Stimulated activated CD8-positive, alpha-beta memory T cell treated with anti-CD3 and anti-CD28 coated beads, Interleukin-7, amount 100 ng/mL, for 1 hour (primary cell): Measurements from ENCODE around the gene CDR2L.
"Not testable (repeated sequence)": the region's sequence is repeated elsewhere in the genome, so short reads cannot be mapped to it uniquely, and the experiment has no call there.

Source experiments
- DNase-seq, 2 donors: peaks; one replicate each; pipeline ENCODE4 v3.0.0-alpha.2; 2020; ENCODE audit warnings: low read depth in 2 of 2

The CDR2L gene

DNA sequence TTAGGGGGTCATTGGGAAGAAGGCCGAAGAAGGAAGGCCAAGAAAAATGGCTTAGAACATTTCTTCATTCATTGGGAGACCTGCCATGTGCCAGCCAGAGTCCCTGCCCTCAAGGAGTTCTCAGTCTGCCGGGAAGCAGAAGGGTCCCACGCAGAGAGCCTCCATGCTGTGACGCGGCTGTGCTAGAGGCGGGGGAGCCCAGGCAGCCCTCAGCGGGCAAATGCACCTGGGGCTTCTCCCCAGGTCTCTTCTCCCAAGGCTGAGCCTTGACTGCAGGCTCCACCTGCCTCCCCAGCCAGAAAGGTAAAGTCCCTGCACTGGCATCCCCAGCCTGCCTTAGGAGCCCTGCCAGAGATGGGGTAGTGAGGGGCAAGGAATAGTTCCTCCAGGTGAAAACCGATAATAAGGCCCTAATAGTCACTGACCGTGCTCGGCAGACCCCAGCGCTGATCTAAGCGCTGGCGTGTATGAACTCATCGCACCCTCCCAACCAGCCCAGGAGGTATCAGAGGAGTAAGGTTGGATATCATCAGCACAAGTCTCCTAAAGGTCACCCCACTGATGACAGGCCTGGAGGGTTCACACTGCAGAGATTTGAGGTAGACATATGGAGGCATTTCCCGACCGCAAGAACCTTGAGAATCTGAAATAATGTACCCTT lies 6.0 kb upstream of the CDR2L start:
- no peak for DNase-seq

DNA sequence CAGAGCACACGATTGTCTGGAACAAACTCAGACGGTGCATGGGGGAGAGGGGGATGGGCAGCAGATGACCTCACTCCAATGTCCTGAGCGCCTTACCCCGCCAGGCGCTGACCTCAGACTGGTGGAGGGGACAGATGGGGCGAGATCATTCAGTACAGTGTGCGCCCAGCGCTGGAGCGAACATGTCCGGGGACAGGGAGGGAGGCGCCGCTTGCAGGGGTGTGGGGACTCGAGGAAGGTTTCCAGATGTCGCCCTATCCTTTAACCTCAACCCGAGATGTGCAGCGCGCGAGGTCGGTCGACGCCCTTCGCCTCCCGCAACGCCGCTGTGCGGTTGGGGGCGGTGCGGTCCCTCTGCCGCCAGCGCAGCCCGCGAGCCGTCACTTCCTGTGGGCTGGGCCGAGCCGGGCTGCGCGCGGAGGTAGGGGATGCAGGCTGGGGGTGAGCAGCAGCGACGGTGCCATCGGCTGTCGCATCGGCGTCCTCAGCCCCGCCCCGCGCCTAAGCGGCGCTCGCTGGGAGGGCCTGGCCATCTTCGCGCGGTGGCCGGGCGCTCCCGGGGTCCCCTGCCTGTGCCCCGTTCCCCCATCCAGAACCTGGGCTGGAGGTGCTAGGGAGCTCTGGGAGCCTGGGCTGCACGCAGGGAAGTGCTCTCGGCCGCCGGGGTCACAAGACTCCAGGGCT lies 5.3 kb upstream of the CDR2L start:
- peak; percentile 40 to 46 for DNase-seq

DNA sequence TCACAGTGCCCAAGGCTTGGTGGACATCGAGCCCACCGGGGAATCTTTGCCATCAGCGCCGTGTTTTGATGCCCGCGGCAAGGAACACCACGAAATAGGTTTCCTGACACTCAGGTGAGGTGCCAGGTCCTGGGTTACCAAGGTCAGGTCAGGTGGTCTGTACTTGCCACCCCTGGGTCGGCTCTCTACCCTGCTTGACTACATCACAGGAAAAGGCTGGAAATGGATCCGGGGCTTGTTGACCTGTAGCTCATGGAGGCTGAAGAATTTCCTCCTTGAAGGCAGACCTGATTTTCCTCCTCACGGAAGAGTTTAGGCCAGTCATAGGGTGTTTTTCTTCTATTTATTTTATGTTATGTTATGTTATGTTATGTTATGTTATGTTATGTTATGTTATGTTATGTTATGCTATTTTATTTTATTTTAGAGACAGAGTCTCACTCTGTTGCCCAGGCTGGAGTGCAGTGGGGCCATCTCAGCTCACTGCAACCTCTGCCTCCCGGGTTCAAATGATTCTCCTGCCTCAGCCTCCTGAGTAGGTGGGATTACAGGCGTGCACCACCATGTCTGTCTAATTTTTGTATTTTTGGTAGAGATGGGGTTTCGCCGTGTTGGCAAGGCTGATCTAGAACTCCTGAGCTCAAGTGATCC lies 4.6 kb upstream of the CDR2L start:
- DNase-seq = not testable (repeated sequence)

DNA sequence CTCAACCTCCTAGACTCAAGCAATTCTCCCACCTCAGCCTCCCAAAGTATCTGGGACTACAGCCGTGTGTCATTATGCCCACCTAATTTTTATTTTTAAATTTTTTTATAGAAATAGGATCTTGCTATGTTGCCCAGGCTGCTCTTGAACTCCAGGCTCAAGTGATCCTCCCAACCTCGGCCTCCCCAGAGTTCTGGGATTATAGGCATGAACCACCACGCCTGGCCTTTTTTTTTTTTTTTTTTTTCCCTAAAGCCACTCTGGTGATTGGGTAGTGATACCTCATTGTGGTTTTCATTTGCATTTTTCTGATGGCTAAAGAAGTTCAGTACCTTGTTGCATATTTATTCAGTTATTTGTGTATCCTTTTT lies 1.2 kb upstream of the CDR2L start:
- no peak for DNase-seq

DNA sequence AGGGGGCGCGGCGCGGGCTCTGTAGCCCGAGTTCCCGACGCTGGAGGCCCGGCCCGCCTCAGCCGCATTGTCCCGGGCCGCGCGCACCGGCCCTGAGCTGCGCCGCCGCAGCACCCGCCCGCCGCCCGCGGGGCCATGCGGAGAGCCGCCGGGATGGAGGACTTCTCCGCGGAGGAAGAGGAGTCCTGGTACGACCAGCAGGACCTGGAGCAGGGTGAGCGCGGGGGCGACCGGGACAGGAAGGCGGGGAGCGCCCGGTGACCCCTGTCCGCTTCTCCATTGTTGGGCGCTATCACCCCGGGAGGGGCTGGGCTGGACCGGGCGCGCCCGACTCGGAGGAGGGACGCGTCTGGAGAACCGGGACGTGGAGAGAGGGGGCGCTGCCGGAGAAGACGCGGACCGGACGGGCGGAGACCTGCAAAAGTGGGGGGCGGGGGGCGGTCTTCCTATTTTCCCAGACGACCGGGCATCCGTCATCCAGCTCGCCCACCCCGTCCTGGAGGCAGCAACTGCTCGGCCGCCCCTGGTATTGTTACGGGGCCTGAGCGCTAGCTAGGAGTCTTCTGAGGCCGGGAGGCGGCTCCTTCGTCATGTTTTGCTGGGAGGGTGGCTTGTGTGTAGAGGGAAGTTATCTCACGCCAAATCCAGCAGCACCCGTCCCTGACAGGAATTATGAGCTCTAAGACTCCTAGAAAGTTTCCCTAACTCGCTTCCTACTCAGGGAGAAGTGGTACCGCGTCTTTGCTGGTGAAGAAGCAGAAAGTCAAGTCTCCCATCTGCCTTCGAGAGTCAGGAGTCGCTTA lies 678 bp downstream of the CDR2L start:
- DNase-seq = no peak

DNA sequence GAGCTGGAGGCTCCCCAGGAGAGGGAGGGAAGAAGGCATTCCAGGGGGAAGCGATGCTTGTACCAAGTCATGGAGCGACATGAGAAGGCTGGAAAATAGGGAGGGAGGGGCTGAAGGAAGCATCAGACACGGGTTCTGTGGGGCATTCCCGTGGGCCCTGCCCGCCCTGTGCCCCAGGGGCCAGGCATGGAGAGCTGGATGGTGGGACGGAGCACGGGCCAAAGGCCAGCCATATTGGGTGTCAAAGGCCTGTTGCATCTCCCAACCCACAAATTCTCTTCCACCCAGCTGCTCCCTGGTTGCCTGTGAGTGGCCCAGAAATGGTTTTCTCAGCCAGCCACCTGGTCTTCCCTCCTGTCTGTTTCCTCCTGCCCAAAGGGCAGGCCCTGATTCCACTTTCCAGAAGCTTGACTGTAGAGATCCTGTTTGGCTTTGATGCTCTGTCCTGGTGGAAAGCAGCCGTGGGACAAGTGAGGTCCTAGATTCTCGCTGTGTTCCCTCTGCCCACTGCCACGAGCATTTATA lies 3.2 kb downstream of the CDR2L start:
- no peak for DNase-seq

DNA sequence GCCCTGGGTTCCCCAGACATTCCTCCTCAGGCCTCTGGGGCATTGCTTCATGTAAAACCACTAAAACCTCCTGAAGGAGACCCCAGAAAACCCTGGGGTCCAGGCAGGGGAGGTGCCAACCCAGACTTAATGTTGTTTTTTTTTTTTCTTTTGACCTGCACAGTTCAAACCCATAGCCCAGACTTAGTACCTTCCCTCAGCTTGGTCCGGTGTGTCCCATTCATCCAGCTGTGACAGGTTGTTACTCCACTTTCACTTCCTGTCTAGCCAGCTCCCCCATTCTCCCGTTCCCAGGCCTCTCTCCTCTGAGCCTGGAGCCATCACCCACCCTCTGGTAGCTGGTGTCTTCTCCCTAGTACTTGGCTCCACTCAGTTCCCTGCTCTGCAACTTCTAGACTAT lies 4.8 kb downstream of the CDR2L start:
- no peak for DNase-seq

DNA sequence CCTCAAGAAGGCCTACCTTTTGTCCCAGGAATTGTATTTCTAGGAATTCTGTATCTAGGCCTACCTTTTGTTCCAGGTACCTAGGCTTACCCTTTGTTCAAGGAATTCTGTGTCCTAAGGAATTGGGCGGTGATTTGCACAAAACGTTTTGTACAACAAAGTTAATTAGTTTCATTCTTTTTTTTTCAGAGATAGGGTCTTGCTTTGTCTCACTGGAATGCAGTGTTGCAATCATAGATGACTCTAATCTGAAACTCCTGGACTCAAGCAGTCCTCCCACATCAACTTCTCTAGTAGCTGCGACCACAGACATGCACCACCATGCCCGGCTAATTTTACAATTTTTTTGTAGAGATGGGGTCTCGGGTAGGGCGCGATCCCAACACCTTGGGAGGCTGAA lies 7.0 kb downstream of the CDR2L start:
- no peak for DNase-seq

DNA sequence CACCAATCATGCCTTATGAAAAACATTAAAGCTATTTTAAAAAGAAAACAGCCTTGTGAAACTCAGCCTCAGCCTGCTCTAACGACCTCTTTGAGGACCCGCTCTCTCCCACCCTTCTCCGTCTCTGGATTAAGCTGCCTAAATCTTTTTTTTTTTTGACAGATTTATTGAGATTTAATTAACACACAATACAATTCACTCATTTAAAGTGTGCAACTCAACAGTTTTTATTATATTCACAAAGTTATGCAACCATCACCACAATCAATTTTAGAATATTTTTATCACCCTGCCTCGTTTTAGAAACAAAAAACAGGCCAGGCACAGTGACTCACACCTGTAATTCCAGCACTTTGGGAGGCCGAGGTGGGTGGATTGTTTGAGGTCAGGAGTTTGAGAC lies 8.4 kb downstream of the CDR2L start:
- DNase-seq = no peak

DNA sequence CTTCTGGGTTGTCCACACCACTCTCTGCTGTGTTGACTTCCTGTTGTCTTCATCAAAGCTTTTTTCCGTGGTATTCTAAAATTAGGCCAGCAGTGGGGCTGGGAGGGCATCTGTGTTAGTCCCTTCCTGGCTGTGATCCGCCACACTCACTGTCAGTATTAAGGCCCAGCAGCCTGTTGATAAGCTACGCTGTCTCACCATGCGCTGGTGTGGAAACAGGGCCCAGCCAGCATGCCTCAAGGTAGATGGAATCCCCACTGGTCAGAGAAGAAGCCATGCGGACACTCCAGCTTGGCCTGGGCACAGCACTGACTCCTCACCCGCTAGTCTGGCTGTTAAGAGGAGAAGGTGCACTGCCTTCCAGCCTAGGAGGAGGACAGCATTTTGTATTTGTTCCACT lies 11.4 kb downstream of the CDR2L start:
- DNase-seq = no peak

DNA sequence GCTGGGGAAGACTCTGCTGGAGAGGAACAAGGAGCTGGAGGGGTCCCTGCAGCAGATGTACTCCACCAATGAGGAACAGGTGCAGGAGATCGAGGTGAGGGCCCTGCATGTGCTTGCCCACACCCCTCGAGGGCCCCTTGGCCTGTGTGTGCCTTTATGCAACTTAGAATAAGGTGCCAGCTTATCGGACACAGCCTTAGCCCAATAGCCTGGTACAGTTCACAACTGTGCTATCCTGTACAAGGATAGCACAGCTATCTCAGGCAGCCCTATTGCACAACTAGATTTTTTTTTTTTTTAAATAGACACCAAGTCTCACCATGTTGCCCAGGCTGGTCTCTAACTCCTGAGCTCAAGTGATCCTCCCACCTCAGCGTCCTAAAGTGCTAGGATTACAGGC lies 12.1 kb downstream of the CDR2L start:
- DNase-seq = no peak

DNA sequence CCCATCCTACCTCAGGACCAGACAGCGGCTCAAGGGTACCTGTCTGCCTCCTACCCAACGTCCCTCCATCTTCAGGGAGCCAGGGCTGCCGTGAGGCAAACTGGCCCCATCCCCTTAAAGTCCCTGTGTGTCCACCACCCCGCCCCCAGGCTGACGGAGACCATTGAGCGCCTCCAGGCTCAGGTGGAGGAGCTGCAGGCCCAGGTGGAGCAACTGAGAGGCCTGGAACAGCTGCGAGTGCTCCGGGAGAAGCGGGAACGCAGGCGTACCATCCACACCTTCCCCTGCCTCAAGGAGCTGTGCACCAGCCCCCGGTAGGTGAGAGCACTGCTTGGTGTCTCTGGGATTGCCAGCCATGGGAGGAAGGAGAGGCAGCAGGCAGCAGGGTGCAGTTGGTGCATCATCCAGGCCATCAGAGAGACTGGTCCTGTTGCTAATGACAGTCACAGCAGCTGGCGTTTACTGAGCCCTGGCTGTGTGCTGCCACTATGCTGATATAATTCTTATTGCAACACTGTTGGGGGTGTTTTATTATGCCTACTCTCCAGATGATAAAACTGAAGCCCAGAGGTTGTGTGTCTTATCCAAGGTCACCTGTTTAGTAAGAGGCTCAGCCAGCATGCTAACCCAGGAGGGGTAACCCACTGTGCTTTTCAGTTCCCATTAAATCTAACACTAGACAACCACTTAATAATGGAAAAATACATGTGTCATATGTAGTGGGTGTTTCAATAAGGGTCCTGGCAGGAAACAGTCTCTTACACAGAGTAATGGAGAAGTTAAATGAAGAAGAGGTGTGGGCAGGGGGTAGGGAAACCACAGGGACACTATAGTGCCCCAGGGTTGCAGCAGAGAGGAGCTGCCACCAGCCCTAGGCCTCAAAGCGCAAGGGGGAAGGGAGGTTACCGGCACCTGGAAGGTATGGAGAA lies 14.7 kb downstream of the CDR2L start:
- DNase-seq = no peak

DNA sequence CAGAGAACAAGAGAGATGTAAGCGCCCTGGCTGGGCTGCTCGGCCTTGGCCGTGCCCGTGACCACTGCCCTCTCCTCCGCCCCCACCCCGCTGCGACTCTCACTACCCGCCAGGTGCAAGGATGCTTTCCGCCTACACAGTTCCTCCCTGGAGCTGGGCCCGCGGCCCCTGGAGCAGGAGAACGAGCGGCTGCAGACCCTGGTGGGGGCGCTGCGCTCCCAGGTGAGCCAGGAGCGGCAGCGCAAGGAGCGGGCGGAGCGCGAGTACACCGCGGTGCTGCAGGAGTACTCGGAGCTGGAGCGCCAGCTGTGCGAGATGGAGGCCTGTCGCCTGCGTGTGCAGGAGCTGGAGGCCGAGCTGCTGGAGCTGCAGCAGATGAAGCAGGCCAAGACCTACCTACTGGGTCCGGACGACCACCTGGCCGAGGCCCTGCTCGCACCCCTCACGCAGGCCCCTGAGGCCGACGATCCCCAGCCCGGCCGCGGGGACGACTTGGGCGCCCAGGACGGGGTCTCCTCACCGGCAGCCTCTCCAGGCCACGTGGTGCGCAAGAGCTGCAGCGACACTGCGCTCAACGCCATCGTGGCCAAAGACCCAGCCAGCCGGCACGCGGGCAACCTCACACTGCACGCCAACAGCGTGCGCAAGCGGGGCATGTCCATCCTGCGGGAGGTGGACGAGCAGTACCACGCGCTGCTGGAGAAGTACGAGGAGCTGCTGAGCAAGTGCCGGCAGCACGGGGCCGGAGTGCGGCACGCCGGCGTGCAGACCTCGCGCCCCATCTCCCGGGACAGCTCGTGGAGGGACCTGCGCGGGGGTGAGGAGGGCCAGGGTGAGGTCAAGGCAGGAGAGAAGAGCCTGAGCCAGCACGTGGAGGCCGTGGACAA lies 15.9 kb downstream of the CDR2L start:
- no peak for DNase-seq

DNA sequence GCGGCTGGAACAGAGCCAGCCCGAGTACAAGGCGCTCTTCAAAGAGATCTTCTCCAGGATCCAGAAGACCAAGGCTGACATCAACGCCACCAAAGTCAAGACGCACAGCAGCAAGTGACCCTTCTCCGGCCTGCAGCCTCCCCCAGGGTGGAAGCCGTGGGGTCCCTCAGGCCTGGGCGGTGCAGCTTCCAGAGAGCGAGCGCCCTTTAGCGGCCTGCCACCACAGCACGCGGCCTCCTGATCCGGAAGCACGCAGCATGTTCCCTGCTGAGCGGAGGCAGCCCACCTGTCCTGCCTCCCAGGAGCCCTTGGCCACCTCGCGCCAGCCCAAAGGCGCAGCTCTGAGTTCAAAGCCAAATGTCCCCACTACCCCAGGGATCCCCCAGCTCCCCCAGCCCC lies 16.5 kb downstream of the CDR2L start:
- no peak for DNase-seq

DNA sequence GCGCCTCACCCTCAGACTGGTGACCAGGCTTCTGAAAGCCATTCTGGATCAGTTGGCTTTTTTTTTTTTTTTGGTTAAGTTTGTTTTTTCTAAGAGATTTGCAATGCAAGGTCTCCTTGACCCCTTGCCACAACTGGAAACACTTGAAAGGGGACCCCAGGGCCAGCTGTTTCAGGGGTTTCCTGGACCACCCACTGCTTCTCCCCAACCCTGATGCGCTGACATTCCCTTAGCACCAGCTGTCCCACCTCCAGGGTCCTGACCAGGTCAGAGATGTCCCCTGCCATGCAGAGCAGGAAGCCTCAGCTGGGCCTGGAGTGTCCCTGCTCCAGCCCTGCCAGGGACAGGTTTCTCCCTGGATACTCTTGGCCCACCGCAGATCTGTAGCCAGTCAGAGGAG lies 16.9 kb downstream of the CDR2L start:
- DNase-seq = no peak

DNA sequence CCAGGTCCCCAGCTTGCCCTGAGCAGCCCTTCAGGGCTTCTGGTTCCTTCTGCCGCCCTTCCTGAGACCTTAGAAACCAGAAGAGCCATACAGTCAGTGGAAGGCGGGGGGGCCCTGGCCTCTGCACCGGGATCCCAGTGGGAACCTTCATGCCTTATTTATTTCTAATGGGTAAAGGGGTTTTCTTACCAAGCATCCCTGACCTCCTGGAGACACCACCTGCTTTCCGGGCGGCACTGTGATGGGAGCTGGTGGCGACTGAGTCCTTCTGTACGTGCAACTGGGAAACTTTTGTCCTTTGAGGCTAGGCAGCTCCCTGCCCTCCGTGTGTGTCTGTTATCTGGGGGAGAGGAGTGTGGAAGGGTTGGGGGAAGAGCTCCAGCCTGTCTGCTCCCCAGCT lies 17.9 kb downstream of the CDR2L start:
- no peak for DNase-seq

DNA sequence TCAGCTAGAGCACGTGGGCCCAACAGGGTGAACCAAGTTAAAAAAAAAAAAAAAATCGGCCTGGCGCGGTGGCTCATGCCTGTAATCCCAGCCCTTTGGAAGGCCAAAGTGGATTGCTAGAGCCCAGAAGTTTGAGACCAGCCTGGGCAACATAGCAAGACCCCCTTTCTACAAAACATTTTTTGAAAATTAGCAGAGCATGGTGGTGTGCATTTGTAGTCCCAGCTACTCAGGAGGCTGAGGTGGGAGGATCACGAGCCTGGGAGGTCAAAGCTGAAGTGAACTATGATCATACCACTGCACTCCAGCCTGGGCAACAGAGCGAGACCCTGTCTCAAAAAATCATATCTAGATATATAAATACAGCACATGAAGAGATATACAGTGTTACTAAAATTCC lies 18.7 kb downstream of the CDR2L start:
- not testable (repeated sequence) for DNase-seq

DNA sequence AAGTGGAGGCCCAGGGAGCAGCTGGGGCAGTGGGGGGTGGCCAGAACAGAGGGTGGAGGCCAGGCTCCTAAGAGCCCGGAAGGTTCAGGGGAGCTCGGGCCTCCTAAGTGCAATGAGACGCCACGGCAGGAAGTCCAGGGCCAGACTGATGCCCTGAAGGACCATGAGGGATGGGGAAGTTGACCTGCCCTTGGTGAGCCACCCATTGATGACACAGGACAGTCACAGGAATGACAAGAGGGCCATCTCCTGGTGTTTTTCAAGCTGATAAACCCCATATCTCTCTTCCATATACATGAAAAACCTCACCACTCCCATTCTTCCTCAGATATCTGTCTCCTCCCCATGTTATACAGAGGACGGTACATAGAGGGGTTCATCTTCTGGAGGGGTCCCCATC lies 19.2 kb downstream of the CDR2L start:
- DNase-seq = no peak

DNA sequence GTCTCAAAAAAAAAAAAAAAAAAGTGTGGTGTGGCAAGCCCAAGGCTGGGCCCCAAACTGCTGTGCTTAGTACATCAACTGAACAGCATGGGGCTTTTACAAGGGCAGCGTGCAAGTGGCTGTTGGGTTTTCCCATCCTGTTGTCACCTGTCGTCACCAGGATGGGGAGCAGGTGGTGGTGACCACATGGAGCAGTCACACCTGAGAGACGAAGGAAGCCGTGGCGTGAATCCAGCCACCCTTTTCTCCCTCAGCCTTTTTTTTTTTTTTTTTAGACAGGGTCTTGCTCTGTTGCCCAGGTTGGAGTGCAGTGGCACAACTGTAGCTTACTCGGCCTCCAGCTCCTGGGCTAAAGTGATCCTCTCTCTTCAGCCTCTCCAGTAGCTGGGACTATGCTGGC lies 20.9 kb downstream of the CDR2L start:
- DNase-seq = no peak

DNA sequence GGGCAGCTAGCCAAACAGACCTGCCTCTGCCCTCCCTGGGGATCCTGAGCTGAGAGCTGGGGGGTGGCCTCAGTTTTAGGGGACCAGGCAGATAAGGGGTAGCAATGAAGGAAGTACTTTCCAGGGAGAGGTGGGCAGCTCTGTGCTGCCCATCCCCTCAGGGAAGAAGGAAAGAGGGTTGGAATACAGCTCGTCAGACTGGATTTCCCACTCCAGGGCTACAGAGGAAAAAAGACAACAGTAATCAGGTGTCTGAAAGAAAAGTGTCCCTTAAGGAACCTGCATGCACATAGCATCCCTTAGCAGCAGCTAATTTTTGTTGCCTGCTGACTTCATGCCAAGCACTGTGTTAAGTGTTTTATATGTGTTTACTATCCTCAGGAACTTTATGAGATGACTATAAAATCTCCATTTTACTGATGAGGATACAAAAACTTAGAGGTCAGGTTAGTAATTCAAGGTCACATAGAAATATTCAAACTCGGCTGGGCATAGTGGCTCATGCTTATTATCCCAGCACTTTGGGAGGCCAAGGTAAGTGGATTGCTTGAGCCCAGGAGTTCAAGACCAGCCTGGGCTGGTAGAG lies 21.8 kb downstream of the CDR2L start:
- DNase-seq = no peak
